Body of pancreas (tissue), 4 donors: ENCODE measurements around the gene SYT15. TPM values are rescaled to one million over a fixed set of nuclear protein-coding genes. Genes with fewer than 3 reads are reported as not detected.

ENCODE experiments used
- ATAC-seq: fragments of 150-250 bp; one replicate; pipeline ENCODE4 v1.9.1; 2016
- DNase-seq, 4 donors: peaks; one replicate each; pipeline ENCODE4 v3.0.0-alpha.2; 2019
- H3K27ac ChIP-seq, 4 donors: fragments of 200-600 bp; sonication (generic); 1 replicate in 3 of 4; 2 replicates in 1 of 4; pipeline versions ENCODE4 v1.5.1 to v1.6.1; 2016 to 2019; ENCODE audit warnings: mild to moderate bottlenecking in 1 of 4, mixed read lengths in 1 of 4, moderate library complexity in 1 of 4
- H3K27me3 ChIP-seq, 2 donors: fragments of 200-600 bp; sonication (generic); one replicate each; pipeline ENCODE4 v1.6.0; 2016; ENCODE audit warnings: mild to moderate bottlenecking in 1 of 2
- H3K36me3 ChIP-seq, 2 donors: fragments of 200-600 bp; sonication (generic); replicated peaks in 1 of 2; 2 replicates each; pipeline ENCODE4 v1.5.1; 2016; ENCODE audit warnings: low read depth in 2 of 2; ENCODE audit not compliant: insufficient read depth in 1 of 2
- H3K4me1 ChIP-seq: fragments of 200-600 bp; sonication (generic); one replicate; pipeline ENCODE4 v1.6.0; 2016
- H3K4me3 ChIP-seq, 2 donors: fragments of 200-600 bp; sonication (generic); 1 replicate in 1 of 2; 2 replicates in 1 of 2; pipeline ENCODE4 v1.5.1; 2016 to 2019
- H3K9me3 ChIP-seq, 3 donors: fragments of 200-600 bp; sonication (generic); 1 replicate in 2 of 3; 2 replicates in 1 of 3; pipeline ENCODE4 v1.5.1; 2016
- POLR2A ChIP-seq, 3 donors: fragments of 450-650 bp; IDR thresholded peaks; one replicate each; pipeline ENCODE4 v1.6.1; 2016; ENCODE audit warnings: antibody characterized with exemption in 3 of 3, mild to moderate bottlenecking in 2 of 3
- WGBS, 2 donors: methylation state at CpG; one replicate each; pipeline ENCODE4 v1.1.5; 2017; 5-methylcytosine and 5-hydroxymethylcytosine counted together
- intact Hi-C: fragments of 100-400 bp; cut with DNase I; formaldehyde crosslinking; loops from one replicate; pipeline ENCODE4 v1.15.1; 2023
- total RNA-seq, 2 donors: library from RNA; depleted of rRNA; stranded (reverse); fragments of >200 nt; gene quantifications; one replicate each; pipeline ENCODE4 v1.1.0, GENCODE V29; 2016
- TF ChIP-seq, protein P1 (sequence below), 7 experiments: fragments of 450-650 bp in 4 of 7; fragments of 200-600 bp in 3 of 7; sonication (generic) in 3 of 7; IDR thresholded peaks; one replicate each; pipeline ENCODE4 v1.5.1; 2016 to 2019; ENCODE audit warnings: antibody characterized with exemption in 7 of 7

The SYT15 gene
- total RNA-seq, 2 donors from 2014 or later = 3.4 to 6.3 TPM

- Histone ChIP-seq H3K36me3 (no peaks in the 10 kb centered on the region), H3K9me3 (no peaks in the 10 kb centered on the region), H3K4me1 (peaks cover 25% of the 10 kb centered on the region), H3K4me3 (no peak overlapping the region), H3K27ac (no peak overlapping the region), H3K27me3 (no peaks in the 10 kb centered on the region)
- 75 to 82% methylated on average over 7 of the region's 7 CpGs for WGBS, 2 donors
- TF ChIP-seq, protein P1, sequence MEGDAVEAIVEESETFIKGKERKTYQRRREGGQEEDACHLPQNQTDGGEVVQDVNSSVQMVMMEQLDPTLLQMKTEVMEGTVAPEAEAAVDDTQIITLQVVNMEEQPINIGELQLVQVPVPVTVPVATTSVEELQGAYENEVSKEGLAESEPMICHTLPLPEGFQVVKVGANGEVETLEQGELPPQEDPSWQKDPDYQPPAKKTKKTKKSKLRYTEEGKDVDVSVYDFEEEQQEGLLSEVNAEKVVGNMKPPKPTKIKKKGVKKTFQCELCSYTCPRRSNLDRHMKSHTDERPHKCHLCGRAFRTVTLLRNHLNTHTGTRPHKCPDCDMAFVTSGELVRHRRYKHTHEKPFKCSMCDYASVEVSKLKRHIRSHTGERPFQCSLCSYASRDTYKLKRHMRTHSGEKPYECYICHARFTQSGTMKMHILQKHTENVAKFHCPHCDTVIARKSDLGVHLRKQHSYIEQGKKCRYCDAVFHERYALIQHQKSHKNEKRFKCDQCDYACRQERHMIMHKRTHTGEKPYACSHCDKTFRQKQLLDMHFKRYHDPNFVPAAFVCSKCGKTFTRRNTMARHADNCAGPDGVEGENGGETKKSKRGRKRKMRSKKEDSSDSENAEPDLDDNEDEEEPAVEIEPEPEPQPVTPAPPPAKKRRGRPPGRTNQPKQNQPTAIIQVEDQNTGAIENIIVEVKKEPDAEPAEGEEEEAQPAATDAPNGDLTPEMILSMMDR (IDR thresholded peaks at IDR 0.05) = no peak
- TF ChIP-seq POLR2A (IDR thresholded peaks at IDR 0.05) = no peak
- DNase-seq (peak in 2 of 4 donors; percentile 11 to 14), ATAC-seq (no peak)
- intact Hi-C loops = no loop called here
Measured at GRCh38 chr10:46542567-46543465, 36.1 kb upstream of the SYT15 start.

GRCh38 chr10:46543466-46544377 lies 35.2 kb upstream of the SYT15 start:
- Histone ChIP-seq H3K36me3 (no peaks in the 10 kb centered on the region), H3K4me3 (no peak overlapping the region), H3K27me3 (no peaks in the 10 kb centered on the region), H3K27ac (no peak overlapping the region), H3K9me3 (no peaks in the 10 kb centered on the region), H3K4me1 (peaks cover 24% of the 10 kb centered on the region)
- intact Hi-C loops = no loop called here
- WGBS, 2 donors = 77 to 79% methylated on average over 14 of the region's 14 CpGs
- no peak for TF ChIP-seq POLR2A (IDR thresholded peaks at IDR 0.05)
- TF ChIP-seq, protein P1 (IDR thresholded peaks at IDR 0.05) = no peak
- ATAC-seq (no peak), DNase-seq (peak in 2 of 4 donors; percentile 11)

- intact Hi-C loops = no loop called here
Measured at GRCh38 chr10:46544989-46545791, 33.7 kb upstream of the SYT15 start.

More at GRCh38 chr10:46544989-46545791, 33.7 kb upstream of the SYT15 start:
- no peak for TF ChIP-seq POLR2A (IDR thresholded peaks at IDR 0.05)
- TF ChIP-seq, protein P1 (IDR thresholded peaks at IDR 0.05) = peak in 4 of 7 experiments; percentile 18 to 34 (median 28)
- peaks cover 11% of the 10 kb centered on the region for H3K4me1 ChIP-seq
- no peaks in the 10 kb centered on the region for H3K36me3 ChIP-seq
- no peaks in the 10 kb centered on the region for H3K9me3 ChIP-seq
- no peak overlapping the region for H3K4me3 ChIP-seq
- DNase-seq (peak in 2 of 4 donors; percentile 10 to 13), ATAC-seq (no peak)
- no peak overlapping the region for H3K27ac ChIP-seq
- H3K27me3 ChIP-seq = no peaks in the 10 kb centered on the region
- 66 to 71% methylated on average over 3 of the region's 3 CpGs for WGBS, 2 donors
